Prostate gland (tissue), 2 donors: ENCODE results near the gene CLPSL1. TPM values are rescaled to one million over a fixed set of nuclear protein-coding genes. Genes with fewer than 3 reads are reported as not detected.

Experiments used
- DNase-seq: peaks from one replicate; pipeline ENCODE4 v3.0.0-alpha.2; 2019; ENCODE audit warnings: low spot score
- H3K27ac ChIP-seq, 2 donors: fragments of 200-600 bp; sonication (generic); 2 replicates each; pipeline ENCODE4 v1.5.1; 2017 to 2019
- H3K27me3 ChIP-seq: fragments of 200-600 bp; sonication (generic); replicated peaks from 2 replicates; pipeline ENCODE4 v1.5.1; 2019; ENCODE audit not compliant: insufficient read depth
- H3K36me3 ChIP-seq, 2 donors: fragments of 200-600 bp; sonication (generic); 1 replicate in 1 of 2; 2 replicates in 1 of 2; pipeline versions ENCODE4 v1.5.1 to v1.8.1; 2017 to 2019
- H3K4me1 ChIP-seq: fragments of 200-600 bp; sonication (generic); replicated peaks from 2 replicates; pipeline ENCODE4 v1.5.1; 2019
- H3K4me3 ChIP-seq, 2 donors: fragments of 200-600 bp; sonication (generic); 2 replicates each; pipeline ENCODE4 v1.5.1; 2017 to 2019
- H3K9me3 ChIP-seq: fragments of 200-600 bp; sonication (generic); 2 replicates; pipeline ENCODE4 v1.5.1; 2017
- POLR2A ChIP-seq: fragments of 450-650 bp; IDR thresholded peaks from one replicate; pipeline ENCODE4 v1.6.1; 2016; ENCODE audit warnings: antibody characterized with exemption, mild to moderate bottlenecking
- POLR2AphosphoS5 ChIP-seq: sonication (generic); formaldehyde crosslinking; IDR thresholded peaks from one replicate; pipeline ENCODE4 v1.6.1; 2017; ENCODE audit warnings: antibody characterized with exemption
- WGBS: methylation state at CpG from one replicate; pipeline ENCODE4 v1.1.5; 2018; 5-methylcytosine and 5-hydroxymethylcytosine counted together
- intact Hi-C: fragments of 100-400 bp; cut with DNase I; formaldehyde crosslinking; loops from one replicate; pipeline ENCODE4 v1.14.2; 2022
- total RNA-seq, 2 donors: library from RNA; depleted of rRNA; stranded (reverse); fragments of >200 nt; gene quantifications; one replicate each; pipeline ENCODE4 v1.1.0, GENCODE V29; 2016
- TF ChIP-seq, protein P1 (sequence below), 4 experiments: fragments of 200-600 bp in 2 of 4; fragments of 450-650 bp in 2 of 4; sonication (generic) in 2 of 4; IDR thresholded peaks; 1 replicate in 3 of 4; 2 replicates in 1 of 4; pipeline ENCODE4 v1.5.1; 2016 to 2019; ENCODE audit warnings: antibody characterized with exemption in 4 of 4, mild to moderate bottlenecking in 2 of 4, moderate library complexity in 2 of 4

Gene CLPSL1
- total RNA-seq, 2 donors from 2014 or later, result not detected

DNA sequence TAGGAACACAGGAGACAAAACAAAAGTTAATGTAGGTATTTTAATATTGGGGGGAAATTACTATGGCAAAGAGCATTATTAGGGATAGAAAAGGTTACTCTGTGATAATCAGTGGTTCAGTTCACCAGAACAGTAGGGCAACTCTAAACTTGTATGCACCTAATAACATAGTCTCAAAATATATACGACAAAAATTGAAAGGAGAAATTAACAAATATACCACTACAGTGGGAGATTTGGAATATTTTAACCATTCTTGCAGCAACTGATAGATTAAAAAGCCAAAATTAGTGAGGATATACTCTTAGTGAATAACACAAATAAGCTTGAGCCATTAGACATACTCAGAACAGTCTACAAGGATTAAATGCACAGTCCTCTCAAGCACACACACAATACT is 32.9 kb upstream of the CLPSL1 start:
- Histone ChIP-seq H3K9me3 (no peaks in the 10 kb centered on the region), H3K4me3 (no peak overlapping the region), H3K36me3 (no peaks in the 10 kb centered on the region), H3K27ac (no peak overlapping the region), H3K27me3 (no peaks in the 10 kb centered on the region), H3K4me1 (no peaks in the 10 kb centered on the region)
- TF ChIP-seq POLR2AphosphoS5 (no peak), POLR2A (no peak)
- TF ChIP-seq, protein P1, sequence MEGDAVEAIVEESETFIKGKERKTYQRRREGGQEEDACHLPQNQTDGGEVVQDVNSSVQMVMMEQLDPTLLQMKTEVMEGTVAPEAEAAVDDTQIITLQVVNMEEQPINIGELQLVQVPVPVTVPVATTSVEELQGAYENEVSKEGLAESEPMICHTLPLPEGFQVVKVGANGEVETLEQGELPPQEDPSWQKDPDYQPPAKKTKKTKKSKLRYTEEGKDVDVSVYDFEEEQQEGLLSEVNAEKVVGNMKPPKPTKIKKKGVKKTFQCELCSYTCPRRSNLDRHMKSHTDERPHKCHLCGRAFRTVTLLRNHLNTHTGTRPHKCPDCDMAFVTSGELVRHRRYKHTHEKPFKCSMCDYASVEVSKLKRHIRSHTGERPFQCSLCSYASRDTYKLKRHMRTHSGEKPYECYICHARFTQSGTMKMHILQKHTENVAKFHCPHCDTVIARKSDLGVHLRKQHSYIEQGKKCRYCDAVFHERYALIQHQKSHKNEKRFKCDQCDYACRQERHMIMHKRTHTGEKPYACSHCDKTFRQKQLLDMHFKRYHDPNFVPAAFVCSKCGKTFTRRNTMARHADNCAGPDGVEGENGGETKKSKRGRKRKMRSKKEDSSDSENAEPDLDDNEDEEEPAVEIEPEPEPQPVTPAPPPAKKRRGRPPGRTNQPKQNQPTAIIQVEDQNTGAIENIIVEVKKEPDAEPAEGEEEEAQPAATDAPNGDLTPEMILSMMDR (IDR thresholded peaks at IDR 0.05), result no peak
- no peak for DNase-seq
- WGBS, result 100% methylated on average over 1 of the region's 1 CpG
- intact Hi-C loops, result no loop called here

DNA sequence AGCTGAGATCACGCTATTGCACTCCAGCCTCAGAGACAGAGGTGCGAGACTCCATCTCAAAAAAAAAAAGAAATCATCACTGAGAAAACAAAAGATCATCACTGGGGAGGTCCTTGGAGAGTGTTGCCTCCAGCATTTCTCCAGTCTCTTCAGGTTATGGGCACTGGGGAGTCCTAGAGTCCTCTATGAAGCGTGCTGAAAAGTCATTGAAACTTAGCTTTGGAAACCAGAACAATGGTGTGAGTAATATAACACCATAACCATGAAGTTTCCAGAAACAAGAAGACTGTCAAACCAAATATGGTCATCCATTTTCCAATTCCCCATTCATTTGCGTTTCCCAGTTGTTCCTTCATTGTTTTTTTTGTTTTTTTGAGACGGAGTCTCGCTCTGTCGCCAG is 30.3 kb upstream of the CLPSL1 start:
- Histone ChIP-seq H3K4me3 (no peak overlapping the region), H3K27me3 (no peaks in the 10 kb centered on the region), H3K36me3 (no peaks in the 10 kb centered on the region), H3K9me3 (no peaks in the 10 kb centered on the region), H3K4me1 (no peaks in the 10 kb centered on the region), H3K27ac (no peak overlapping the region)
- TF ChIP-seq POLR2AphosphoS5 (no peak), POLR2A (no peak)
- TF ChIP-seq, protein P1 (IDR thresholded peaks at IDR 0.05), result no peak
- 86% methylated on average over 7 of the region's 7 CpGs for WGBS
- no peak for DNase-seq
- intact Hi-C loops, result no loop called here

DNA sequence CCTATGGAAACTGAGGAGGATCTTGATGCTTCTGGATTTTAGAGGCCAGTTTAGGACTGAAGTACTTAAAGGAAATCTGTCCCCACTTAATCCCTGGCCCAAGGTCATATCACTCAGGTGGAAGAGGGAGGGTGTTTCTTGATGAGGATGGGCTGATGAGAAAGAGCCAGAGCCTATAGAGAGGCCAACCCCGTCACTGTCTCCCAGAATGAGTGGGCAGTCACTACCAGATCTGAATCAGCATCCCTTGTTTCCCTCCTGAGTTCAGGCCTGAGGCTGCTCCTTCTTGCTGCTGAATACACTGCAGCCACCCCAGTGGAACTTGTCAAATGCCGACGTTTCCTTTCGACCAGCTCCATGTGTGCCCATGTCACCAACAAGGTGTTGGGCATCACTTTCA is 29.2 kb upstream of the CLPSL1 start:
- Histone ChIP-seq H3K27ac (no peak overlapping the region), H3K4me3 (no peak overlapping the region), H3K9me3 (no peaks in the 10 kb centered on the region), H3K27me3 (no peaks in the 10 kb centered on the region), H3K4me1 (no peaks in the 10 kb centered on the region), H3K36me3 (no peaks in the 10 kb centered on the region)
- TF ChIP-seq POLR2AphosphoS5 (no peak), POLR2A (no peak)
- TF ChIP-seq, protein P1 (IDR thresholded peaks at IDR 0.05), result no peak
- intact Hi-C loops, result no loop called here
- WGBS, result 80% methylated on average over 4 of the region's 4 CpGs
- no peak for DNase-seq

GRCh38 chr6:35752330-35752729 is 28.5 kb upstream of the CLPSL1 start:
- no peak for TF ChIP-seq POLR2AphosphoS5
- TF ChIP-seq, protein P1 (IDR thresholded peaks at IDR 0.05), result no peak
- no peak for TF ChIP-seq POLR2A
- Histone ChIP-seq H3K36me3 (no peaks in the 10 kb centered on the region), H3K4me3 (no peak overlapping the region), H3K9me3 (no peaks in the 10 kb centered on the region), H3K27ac (no peak overlapping the region), H3K4me1 (no peaks in the 10 kb centered on the region), H3K27me3 (no peaks in the 10 kb centered on the region)
- intact Hi-C loops, result no loop called here
- WGBS, result 93% methylated on average over 4 of the region's 4 CpGs
- no peak for DNase-seq

GRCh38 chr6:35754452-35755277 is 26.2 kb upstream of the CLPSL1 start:
- Histone ChIP-seq H3K27ac (peak overlapping the region in 1 of 2 donors; percentile 14), H3K27me3 (no peaks in the 10 kb centered on the region), H3K4me1 (no peaks in the 10 kb centered on the region), H3K9me3 (no peaks in the 10 kb centered on the region), H3K4me3 (no peak overlapping the region), H3K36me3 (no peaks in the 10 kb centered on the region)
- intact Hi-C loops, result no loop called here
- peak; percentile 54 for DNase-seq
- WGBS, result 73% methylated on average over 6 of the region's 6 CpGs
- TF ChIP-seq POLR2AphosphoS5, result peak; percentile 47
- no peak for TF ChIP-seq POLR2A
